Right renal cortex interstitium (tissue), 3 donors: ENCODE measurements around the gene CHD2. TPM values are rescaled to one million over a fixed set of nuclear protein-coding genes. Genes with fewer than 3 reads are reported as not detected.
"Not testable (repeated sequence)": the region's sequence is repeated elsewhere in the genome, so short reads cannot be mapped to it uniquely, and the experiment has no call there.

Experiments
- DNase-seq, 3 donors: peaks; one replicate each; pipeline ENCODE4 v3.0.0-alpha.2; 2013; ENCODE audit warnings: low read depth in 3 of 3, low spot score in 2 of 3
- polyA plus RNA-seq, 3 donors: library from polyadenylated mRNA; unstranded; fragments of 120-200 nt; gene quantifications; one replicate each; pipeline ENCODE4 v1.2.1, GENCODE V29; 2013; ENCODE audit not compliant: insufficient read length in 3 of 3

Gene CHD2
- polyA plus RNA-seq, 3 donors = 89.8 to 120 (median 105) TPM

DNA sequence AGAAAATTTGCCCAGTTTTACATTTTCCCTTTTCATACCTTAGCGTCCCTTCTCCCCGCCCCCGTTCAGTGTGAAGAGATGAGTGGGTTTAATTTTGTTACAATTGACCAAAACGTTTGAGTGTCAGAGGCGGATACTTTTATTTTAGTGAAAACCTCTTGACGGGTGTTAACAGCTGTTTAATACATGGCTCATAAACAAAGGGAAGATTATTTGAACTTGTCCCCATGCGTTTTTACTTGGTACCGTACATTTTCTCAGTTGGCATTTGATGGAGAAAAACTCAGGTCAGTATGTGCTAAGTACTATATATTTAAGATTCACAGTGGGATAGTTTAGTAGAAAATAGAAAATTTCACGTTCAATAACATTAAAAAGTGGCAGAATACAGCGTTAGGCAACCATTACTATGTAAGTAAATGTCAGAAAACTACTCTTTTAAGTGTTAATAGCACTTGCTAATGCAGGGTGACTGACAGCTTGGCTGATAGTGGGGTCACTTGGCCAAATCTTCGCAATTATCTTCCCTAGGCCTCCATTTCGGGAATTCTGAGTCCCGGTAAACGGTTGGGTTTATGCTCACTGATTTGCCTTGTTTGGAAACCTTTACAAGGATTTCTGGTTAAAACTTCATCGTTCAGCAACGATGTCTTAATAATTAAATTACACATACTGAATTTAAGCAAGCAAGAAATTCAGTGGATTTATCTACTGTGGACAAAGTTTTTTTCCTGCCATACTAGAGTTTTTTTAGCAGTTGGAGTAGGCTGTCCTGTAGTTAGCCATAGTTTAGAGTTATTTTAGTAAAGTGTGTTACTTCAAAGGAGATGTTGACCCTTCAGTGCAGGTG is 4.8 kb downstream of the CHD2 start:
- DNase-seq = no peak

DNA sequence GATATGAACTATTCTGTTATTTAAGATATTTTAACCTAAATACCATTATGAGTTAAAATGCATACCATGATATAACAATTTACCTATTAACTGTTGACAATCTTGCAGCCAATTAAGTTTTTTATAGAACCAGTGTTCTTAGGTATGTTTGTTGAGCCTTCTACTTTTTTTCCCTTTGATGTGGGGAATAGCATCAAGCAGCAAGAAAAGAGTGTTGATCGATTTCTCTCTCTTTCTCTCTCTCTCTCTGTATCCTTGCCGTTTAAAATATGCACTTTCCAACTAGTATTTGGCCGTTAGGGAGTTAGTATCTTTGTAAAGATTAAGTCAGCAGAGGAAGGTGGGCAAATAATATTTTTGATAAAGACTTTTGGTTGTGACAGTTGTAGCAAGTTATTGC is 5.9 kb downstream of the CHD2 start:
- DNase-seq = no peak

DNA sequence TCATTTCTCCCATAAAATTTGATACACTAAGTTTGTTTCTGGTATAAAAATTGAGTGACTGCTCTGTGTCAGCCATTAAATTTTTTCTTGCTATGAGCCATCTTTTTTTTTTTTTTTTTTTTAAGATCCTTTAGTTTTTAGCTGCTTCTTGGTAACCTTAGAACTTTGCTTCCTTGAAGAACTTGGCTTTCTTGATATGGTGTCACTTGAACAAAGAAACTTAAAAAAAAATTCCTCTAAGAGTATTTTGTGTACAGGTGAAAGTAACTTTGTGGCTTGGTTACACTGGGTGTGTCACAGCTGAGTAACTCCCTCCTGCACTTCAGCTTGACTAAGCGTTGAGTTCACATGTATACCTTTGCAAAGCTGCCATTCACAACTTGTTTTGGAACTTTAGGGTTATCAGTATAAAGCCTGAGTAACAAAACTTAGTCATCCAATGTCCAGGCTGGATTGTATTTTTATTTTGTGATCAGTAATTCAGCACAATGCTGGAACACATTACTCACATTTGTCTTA is 6.5 kb downstream of the CHD2 start:
- no peak for DNase-seq

DNA sequence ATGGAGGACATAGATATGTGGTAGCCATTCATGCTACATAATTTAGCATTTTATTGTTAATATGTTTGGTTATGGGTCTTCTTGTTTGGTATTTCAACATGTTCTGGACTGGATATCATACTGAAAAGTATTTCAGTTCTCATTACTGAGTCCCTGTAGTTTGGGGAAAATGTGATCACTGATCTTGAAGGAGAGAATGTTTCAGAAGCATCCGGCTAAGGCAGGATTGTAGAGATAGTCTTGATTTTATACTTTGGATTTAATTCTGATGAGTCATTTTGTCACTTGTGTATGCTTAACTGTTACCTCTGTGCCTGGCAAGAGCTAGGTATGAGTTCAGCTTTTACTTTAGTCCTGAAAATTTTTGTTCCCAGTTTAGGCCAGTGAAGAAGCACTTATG is 7.1 kb downstream of the CHD2 start:
- DNase-seq = no peak

DNA sequence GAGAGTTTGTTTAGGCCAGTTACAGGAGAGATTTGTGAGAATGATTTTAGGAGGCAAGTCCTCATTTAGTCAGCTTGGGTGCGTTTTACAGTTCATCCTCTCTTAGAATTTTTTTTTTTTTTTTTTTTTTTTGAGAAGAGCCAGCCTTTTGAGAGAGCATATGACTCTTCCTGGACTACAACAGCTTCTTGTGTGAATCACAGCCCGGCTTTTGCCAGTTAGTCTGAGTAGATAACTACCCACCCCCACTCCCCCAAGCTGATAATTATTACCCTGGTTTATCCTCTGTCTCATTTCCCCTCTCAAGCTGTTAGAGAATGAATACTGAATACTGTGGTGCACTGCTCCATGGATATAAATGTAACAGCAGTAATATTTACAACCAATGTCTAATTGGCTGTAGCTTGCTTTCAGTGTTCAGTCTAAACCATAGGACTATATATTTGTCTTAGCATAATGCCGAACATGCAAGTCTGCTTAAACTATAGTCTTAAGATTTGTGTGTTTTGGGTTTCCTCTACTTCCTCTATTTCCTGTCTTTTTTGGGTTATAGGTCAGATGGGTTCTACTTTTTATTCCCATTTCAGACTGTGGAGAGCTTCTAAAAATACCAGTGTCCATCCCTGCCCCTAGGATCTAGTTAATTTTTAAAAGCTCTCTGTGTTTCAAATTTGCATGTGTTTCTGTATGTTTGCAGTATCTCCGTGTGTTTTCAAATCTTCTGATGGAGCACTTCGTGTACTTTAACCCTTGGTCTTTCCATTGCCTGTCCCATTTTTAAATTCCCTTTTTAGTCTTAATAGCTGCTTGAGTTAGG is 8.0 kb downstream of the CHD2 start:
- DNase-seq = no peak

DNA sequence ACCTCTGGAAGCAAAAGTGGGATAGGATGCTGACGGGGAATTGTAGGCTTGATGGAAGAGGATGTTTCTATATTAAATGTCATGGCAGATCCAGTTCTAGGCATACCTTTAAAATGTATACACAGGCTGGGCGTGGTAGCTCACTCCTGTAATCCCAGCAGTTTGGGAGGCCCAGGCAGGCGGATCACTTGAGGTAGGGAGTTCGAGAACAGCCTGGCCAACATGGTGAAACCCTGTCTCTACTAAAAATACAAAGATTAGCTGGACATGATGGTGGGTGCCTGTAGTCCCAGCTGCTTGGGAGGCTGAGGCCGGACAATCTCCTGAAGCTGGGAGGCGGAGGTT is 8.6 kb downstream of the CHD2 start:
- no peak for DNase-seq

DNA sequence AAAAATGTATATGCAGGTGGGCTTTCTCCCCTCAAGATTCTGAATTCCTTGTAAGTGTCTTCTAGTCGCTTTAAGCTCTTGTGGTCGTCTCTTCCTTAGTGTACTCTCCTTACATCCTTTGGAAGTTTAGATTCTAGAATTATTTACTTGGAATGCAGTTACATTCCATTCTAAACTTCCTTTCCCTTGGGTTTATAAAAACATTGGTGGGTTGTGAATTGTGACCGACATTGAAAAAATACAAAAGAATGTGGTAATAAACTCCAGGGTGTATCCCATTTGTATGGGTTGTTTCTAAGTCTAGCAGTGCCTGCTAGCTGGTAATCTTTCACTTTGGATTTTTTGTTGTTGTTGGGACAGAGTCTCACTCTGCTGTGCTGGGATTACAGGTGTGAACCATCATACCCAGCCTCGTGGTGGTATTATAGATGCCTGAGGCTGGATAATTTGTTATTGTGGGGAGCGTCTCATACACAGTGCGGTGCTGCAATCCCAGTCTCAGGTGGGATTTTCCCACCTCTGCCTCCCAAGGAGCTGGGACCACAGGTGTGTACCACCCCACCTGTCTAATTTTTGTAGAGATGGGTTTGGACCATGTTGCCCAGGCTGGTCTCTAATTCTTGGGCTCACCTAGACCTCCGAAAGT is 9.1 kb downstream of the CHD2 start:
- no peak for DNase-seq

DNA sequence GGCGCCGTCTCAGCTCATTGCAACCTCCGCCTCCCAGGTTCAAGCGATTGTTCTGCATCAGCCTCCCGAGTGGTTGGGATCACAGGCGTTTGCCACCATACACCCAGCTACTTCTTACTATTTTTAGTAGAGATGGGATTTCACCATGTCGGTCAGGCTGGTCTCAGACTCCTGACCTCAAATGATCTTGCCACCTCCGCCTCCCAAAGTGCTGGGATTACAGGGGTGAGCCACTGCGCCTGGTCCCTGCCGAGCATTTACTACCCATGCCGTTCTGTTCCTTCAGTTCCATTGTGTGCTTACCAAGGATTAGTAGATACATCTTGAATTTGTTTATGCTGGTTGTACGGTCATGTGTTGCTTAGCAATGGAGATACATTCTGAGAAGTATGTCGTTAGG is 10.3 kb downstream of the CHD2 start:
- DNase-seq = no peak

DNA sequence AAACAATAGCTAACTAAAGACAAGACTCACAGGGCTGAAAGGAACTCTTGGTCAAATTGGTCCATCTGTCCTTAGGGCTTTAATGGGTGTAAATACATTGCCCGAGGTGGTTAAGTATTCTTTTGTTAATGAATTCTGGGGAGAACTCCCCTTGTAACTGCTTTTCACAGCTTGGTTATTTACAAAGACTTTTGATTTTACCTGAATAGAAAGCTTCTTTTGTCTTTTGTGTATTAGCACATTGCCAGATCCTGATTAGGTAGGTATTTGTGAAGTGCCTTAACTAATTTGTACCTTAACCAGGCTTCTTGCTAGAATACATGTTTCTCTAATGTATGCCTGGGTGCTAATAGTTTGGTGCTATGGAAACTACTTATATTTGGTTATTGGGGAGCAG is 14.0 kb downstream of the CHD2 start:
- no peak for DNase-seq

DNA sequence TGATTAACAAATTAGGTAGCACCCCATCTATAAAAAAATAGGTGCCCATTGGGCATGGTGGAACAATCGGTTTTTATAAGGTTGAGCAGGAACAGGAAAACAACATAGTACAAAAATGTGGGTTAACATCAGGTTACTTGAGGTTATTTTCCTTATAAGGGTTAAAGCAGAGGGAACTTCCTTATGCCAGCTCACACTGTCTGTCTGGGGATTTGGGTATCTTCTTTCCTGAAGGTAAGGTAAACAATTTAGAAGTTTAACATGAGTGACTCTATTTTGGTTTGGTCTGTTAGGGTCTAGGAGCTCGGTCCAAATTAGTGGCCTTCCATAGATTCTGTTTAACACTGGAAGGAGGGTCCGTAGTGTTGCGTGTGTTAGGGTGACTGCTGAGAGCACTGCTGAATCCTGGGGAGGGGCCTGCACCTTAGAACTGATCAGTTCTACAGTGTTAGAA is 14.7 kb downstream of the CHD2 start:
- DNase-seq = no peak

DNA sequence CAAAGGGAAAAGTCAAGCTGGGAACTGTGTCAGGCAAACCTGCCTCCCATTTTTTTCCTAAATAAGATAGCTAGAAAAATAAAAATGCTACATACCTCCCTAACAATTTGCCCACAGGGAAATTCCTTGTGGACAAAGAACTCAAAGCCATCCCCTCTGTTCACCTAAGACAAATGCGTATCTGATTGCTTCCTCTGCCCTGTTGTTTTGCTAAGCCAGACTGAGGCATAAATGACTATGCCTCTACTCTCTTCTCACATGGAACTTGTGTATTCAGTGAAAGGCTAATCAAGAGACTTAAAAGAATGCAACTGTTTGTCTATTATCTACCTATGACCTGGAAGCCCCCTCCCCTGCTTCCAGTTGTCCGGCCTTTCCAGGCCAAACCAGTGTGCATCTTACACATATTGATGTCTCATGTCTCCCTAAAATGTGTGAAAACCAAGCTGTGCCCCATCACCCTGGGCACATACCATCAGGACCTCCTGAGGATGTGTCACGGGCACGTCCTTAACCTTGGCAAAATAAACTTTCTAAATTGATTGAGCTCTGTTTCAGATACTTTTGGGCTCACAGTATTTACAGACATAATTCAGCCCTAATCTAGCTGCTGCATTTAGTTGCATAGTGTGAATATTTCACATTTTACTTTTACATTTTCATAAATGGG is 15.8 kb downstream of the CHD2 start:
- no peak for DNase-seq

DNA sequence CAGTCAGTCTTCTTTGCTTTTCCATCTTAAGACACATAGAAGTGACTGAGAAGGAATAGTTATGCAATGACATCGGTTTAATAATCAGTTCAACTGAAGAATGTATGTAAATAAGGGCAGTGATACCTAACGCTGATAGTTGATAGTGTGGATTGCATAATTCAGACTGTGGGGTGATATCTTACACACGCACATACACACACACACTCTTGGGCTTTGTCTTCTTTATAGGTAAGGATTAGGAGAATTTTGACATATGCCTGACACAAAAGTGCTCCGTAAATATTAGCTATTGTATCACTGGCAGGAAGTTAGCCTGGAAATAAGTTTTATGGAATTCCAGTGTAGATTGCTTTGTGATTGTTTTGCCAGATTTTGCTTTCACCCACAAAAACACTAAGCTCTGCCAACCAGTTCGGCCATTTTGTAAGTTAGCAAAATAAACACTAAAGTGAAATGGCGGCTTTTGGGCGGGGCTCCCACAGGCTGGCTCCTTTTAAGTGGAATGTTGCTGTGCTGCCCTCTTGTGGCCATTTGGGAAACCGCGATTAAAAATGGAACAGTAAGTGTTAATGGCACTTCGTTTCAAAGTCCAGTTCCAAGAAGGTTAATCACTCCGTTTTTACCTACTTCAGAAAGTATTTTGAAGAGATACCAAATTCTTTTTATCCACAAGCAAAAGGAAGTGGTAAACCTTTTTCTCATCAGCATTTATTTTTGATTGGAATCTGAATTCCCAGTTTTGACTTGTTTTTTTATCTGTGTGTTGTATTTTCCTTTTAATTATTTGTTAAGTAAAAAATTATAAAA is 17.7 kb downstream of the CHD2 start:
- peak in 2 of 3 donors; percentile 92 to 95 for DNase-seq

DNA sequence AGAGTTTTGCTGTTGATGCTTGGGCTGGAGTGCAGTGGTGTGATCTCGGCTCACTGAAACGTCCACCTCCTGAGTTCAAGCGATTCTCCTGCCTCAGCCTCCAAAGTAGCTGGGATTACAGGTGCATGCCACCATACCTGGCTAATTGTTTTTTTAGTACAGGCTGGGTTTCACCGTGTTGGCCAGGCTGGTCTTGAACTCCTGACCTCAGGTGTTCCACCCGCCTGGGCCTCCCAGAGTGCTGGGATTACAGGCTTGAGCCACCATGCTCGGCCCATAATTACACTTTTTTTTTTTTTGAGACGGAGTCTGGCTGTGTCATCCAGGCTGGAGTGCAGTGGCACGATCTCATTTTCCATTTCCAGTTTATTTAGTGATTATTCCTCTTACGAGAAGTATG is 18.8 kb downstream of the CHD2 start:
- not testable (repeated sequence) for DNase-seq

DNA sequence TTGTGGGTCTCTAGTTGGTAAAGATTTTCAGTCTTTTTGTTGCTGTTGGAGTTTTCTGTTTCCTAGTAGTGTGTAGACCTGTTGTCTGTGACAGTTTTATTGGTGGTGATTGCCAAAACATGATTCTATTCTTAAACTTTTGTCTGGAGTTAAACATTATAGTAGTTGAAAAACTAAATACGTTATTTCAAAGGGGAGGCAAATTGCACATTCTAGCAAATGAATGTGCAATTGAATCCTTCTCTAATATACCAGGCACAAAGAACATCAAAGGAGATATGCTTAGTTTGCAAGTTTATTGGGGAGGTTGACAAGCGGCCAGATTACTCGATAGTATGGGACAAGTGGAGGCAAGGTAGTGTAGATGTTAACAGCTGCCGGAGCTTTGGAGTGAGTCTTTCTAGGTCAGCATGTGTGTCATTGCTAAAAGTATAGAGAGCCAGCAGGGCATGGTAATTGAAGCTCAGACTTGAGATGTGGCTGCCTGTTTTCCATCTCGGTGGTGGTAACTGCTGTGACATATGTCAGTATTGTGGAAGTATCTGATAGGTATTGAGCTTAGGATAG is 20.6 kb downstream of the CHD2 start:
- no peak for DNase-seq

DNA sequence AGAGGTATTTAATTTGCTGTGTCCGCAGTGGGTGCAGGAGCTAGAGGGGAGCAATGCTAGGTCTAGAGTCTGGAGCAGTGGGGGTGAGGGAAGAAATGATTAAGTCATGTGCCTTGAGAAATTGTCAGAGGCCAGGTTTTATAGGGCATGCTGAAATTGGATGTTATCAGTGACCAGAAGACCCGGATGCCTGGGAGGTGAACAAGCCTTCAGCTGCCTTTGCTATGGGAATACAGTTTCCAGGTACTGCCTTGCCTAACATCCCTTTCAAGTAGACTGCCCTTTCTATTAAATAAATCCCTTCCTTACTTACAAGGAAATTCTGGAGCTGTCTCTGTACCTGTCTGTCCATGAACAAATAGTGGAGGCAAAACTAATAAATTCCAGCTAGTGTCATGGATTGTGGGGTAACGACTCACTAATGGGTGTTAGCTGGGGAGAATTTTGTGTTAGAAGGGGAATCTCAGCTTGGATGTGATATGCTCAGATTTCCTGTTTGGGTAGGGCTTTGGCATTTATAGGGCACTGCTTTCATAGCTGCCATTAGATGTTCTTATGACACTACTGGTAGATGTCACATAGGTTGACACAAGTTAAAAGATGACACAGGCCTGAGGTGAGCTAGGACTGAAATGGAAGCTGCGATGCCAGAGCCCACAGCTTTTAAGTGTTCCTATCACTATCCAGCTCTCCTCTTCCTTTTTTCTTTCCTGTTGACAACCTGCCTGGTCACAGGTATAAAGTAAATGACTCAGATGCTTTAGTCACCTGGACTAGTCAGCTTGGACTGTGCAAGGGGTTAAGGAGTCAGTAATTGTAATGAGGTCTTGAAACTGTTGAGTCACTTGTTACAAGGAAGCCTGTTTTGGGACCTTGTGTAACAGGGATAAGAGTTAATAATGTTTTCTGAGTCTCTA is 21.3 kb downstream of the CHD2 start:
- DNase-seq = no peak

DNA sequence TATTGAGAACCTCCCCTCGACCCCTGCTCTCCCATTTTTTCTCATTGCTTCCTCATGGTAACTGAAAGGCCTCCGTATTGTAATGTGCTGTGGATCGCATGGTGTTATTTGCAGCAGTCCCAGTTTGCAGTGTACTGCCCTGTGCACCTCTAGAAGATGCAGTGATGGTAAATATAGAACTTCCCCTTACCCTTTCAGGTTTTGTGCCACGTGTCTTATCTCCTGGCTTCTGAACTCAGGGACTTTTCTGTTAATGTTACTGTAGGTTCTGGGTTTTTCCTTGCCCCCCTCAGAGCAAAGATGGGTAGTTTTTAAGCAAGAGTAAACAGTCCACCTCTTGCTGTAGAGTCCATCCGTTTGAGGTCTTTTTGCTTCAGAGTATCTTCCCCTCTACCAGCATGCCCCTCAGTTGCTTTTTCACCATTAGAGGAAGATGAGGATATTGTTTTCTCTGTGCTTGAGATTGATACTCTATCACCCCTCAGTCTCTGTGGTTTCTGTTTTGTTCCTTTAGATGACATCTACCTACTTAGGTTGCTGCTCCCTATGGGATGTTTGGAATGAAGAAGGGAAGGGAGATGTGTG is 22.4 kb downstream of the CHD2 start:
- no peak for DNase-seq

DNA sequence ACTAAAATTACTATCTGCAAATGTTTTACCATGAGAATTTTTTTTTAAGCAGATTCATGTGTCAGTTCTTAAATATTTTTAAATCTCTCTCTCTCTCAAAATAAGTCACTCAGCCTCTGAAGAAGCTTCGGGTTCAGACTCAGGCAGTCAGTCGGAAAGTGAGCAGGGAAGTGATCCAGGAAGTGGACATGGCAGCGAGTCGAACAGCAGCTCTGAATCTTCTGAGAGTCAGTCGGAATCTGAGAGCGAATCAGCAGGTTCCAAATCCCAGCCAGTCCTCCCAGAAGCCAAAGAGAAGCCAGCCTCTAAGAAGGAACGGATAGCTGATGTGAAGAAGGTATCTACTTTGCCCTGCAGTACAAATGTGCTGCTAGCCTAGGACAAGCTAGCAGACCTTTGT is 24.1 kb downstream of the CHD2 start:
- DNase-seq = no peak

DNA sequence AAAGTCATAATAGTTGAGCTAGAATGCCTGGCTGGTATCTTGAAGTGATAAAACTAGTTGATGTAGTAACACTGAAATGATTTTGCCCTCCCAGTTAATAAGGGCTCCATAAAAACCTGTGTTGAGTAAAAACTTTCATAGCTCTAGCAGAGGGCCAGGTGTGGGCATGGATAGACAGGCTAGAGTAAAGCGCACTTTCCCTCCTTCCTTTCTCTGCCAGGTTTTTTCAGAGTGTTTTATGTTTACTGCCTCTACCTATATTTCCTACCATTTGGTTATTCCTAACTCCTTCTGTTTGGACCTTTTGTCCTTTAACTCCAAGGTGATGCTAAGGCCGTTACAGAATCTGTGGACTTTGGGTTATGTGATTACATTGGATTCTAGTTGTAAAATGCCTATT is 25.3 kb downstream of the CHD2 start:
- no peak for DNase-seq
